ENCODE results near the gene ADAM12. TPM values are rescaled to one million over a fixed set of nuclear protein-coding genes. Genes with fewer than 3 reads are reported as not detected.

The ADAM12 gene
- total and polyA plus RNA-seq, 5 experiments from 2014 or later = 0.49 TPM; not detected in 4

DNA sequence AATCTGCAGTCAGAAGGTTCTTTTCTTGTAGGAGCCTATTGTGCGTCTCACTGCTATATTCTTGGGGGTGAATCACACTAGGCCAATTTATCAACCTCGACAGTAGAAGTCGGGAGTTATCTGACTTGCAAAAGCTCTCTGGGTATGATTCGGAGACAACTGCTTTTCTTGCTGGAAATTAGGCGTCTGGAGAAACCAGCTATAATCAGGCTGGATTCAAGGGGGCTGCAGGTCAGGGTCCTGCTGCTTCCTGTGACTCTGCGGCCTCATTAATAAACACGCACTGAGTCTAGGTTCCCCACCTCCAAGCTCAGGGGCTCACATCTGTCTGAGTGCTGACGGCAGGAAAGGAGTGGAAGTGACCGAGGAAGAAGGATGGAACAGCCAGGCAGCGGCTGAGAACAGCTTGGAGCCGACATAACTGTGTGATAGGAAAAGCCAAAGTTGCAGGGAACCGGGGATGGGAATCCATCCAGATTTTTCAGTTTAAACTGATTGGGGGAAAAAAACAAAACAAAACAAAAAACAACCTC is 307.3 kb downstream of the ADAM12 start:
- Mint-ChIP-seq H3K36me3 (no peaks in the 10 kb centered on the region), H3K4me3 (no peak overlapping the region), H3K9me3 (peaks cover 0 to 8% (median 0%) of the 10 kb centered on the region in 9 donors), H3K27me3 (peaks cover 4 to 14% (median 7%) of the 10 kb centered on the region in 5 donors), H3K4me1 (no peaks in the 10 kb centered on the region), H3K27ac (no peak overlapping the region)
- POLR2A ChIA-PET = no interaction called here
- no peak for ATAC-seq
- no peak for DNase-seq

DNA sequence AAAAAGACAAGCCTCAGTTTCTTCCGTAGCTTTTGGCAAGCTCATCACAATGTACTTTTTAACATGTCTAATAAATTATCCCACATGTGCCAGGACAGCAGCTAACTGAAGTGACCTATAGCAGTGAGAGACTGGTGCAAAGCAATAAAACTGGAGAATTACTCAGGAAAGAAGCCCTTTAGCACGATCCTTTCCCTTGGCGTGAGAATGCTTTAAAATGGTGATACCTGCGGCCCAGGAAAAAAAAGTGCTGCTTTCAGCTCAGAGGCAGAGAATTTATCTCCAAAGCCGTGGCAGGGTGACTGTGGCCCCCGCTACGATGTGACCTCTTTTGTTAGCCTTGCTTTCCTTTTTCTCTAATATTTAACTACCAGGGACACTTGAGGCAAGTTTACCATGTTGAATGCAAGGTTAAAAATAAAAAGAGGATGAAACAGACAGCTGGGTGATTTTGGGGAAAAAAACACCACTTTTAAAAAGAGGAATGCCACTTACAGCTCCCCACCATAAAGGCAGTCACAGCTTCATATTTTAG is 307.9 kb downstream of the ADAM12 start:
- POLR2A ChIA-PET = no interaction called here
- DNase-seq (no peak), ATAC-seq (no peak)
- Mint-ChIP-seq H3K4me1 (no peaks in the 10 kb centered on the region), H3K36me3 (no peaks in the 10 kb centered on the region), H3K4me3 (no peak overlapping the region), H3K9me3 (peaks cover 0 to 8% (median 0%) of the 10 kb centered on the region in 9 donors), H3K27ac (no peak overlapping the region), H3K27me3 (peaks cover 2 to 9% (median 4%) of the 10 kb centered on the region in 5 donors)

DNA sequence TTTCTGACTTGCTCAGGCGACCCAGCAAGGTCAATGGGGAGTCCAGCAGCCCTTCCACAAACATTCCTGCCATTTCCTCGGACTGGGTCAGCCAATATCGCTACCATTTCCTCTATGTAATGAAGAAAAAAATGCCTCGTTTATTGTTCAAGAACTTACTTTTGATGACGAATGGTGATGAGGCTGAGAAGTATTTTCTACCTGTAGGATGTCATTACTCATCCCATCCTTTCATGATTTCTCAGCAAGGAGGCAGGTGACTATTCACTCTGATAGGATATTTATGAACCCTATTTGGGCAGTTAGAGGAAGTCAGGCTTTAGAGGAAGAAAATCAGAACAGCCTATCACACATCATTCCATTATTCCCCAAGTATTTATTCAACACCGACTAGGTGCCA is 313.3 kb downstream of the ADAM12 start:
- peaks cover 0 to 8% (median 0%) of the 10 kb centered on the region in 9 donors for H3K9me3 Mint-ChIP-seq
- H3K27ac Mint-ChIP-seq = no peak overlapping the region
- no peaks in the 10 kb centered on the region for H3K36me3 Mint-ChIP-seq
- peaks cover 2 to 8% (median 4%) of the 10 kb centered on the region in 5 donors for H3K27me3 Mint-ChIP-seq
- no peak for DNase-seq
- no peaks in the 10 kb centered on the region for H3K4me1 Mint-ChIP-seq
- ATAC-seq = no peak
- H3K4me3 Mint-ChIP-seq = no peak overlapping the region
- POLR2A ChIA-PET = no interaction called here

DNA sequence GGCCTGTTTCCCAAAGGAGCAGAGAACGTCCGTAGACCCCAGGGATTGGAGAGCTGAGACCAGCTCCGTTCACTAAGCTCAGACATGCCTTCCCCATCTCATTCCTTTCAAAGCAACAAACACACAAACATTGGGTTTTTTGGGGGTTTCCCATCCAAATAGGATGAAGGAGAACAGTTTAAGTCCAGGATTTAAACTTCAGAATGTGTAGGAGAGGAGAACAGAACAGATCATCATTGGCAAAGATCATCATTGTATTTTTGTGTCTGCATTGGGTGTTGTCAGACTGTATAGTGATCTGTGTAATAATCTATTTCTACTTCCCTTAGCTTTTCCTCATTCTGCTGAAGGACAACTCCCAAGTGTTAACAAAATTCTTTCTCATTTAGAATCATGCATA is 314.0 kb downstream of the ADAM12 start:
- POLR2A ChIA-PET = no interaction called here
- ATAC-seq = no peak
- Mint-ChIP-seq H3K4me1 (no peaks in the 10 kb centered on the region), H3K27ac (no peak overlapping the region), H3K36me3 (no peaks in the 10 kb centered on the region), H3K4me3 (no peak overlapping the region), H3K9me3 (peaks cover 0 to 8% (median 0%) of the 10 kb centered on the region in 9 donors), H3K27me3 (peaks cover 4 to 9% (median 7%) of the 10 kb centered on the region in 5 donors)
- DNase-seq = no peak

DNA sequence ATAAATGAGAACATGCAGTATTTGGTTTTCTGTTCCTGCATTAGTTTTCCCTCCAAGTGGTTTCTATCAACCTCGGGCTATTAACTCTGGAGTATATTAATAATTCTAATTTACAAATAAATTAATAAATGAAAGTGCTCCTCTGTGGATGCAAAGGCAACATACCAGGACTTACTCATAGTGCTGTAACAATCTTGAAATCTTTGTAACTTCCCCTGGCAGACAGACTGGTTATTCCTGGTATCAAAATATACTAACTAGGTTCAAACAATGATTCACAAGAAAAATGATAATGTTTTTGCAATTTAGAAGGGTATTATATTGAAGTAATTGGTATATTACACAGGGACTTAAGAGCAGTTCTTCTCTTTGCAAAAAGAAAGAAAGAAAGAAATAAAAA is 314.7 kb downstream of the ADAM12 start:
- no peaks in the 10 kb centered on the region for H3K4me1 Mint-ChIP-seq
- ATAC-seq (no peak), DNase-seq (no peak)
- H3K27me3 Mint-ChIP-seq = peaks cover 4 to 8% (median 6%) of the 10 kb centered on the region in 5 donors
- H3K36me3 Mint-ChIP-seq = no peaks in the 10 kb centered on the region
- no peak overlapping the region for H3K27ac Mint-ChIP-seq
- no peak overlapping the region for H3K4me3 Mint-ChIP-seq
- POLR2A ChIA-PET = no interaction called here
- H3K9me3 Mint-ChIP-seq = peaks cover 0 to 8% (median 0%) of the 10 kb centered on the region in 9 donors

DNA sequence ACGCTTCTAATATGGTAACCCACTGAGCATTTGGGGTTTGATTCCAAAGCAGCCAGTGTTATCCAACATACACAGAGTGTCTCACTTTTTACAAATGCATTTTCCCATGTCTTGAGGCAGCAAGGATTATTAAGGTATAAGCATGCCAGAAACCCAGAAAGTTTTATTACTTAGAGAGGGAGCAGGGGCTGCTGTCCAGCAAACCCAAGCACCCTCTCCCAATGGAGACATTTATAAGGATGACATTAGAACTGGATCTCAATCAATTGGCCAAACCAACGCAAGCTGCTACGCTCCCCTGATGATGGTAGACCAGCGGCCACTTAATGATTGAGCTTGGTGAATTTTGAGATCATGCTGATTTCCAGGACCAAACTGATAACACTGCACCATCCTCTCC is 315.7 kb downstream of the ADAM12 start:
- DNase-seq (no peak), ATAC-seq (no peak)
- POLR2A ChIA-PET = no interaction called here
- H3K9me3 Mint-ChIP-seq = peaks cover 0 to 5% (median 0%) of the 10 kb centered on the region in 9 donors
- H3K4me3 Mint-ChIP-seq = no peak overlapping the region
- no peaks in the 10 kb centered on the region for H3K4me1 Mint-ChIP-seq
- H3K27ac Mint-ChIP-seq = no peak overlapping the region
- H3K27me3 Mint-ChIP-seq = peaks cover 3 to 8% (median 6%) of the 10 kb centered on the region in 5 donors
- H3K36me3 Mint-ChIP-seq = no peaks in the 10 kb centered on the region

DNA sequence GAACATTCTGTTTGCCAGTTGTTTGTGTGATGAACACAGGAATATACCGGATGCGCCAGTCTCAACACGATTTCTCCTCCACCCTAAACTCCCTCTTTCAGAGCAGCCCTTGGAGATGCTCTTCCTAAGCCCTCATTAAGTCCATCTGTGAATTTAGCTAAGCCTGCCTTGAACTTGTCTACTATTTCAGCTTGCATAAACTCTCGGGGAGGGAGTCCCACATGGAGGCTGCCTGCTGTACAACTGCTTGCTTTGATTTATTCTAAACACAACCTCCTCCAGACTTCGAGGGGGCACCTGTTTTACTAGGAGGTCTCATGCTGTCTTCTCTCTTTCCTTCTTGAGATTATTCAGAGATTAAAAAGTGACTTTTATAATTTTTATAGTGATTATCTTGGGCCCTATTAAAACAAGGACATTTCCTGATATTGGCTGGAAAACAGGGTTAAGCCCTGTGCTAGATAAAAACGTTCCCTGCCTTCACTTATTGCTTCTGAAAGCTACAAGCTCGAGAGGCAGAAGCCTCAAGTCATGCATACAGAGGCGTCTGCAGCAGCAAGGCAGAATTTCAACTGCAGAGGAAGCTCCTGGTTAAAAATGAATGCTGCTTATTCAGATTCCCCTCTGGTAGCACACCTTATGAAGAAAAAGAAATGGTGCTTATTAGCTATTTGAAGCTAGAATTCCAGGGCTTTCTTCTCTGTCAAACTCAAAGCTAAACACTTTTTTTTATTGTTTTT is 317.6 kb downstream of the ADAM12 start:
- Mint-ChIP-seq H3K4me3 (no peak overlapping the region), H3K27me3 (peaks cover 2 to 8% (median 6%) of the 10 kb centered on the region in 5 donors), H3K36me3 (no peaks in the 10 kb centered on the region), H3K4me1 (no peaks in the 10 kb centered on the region), H3K27ac (no peak overlapping the region), H3K9me3 (peaks cover 0 to 3% (median 0%) of the 10 kb centered on the region in 9 donors)
- no peak for DNase-seq
- no peak for ATAC-seq
- POLR2A ChIA-PET = no interaction called here

DNA sequence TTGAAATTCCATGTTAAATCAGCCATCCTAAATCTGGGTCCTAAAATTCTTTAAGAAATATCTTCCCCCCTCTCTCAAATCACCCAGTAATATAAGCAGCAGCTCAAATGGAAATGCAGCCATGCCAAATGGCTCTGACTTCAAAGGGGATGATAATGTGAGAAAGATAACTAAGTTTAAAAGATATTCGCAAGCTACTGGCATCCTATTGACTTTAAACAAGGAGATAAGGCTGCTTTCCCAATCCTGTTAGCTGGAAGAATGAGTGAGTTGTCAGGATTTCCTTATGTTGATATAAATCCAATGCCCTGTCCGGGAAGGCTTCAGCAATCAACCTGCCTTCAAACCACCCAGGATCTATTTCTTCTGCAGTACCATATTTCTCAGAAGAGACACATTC is 320.0 kb downstream of the ADAM12 start:
- Mint-ChIP-seq H3K36me3 (no peaks in the 10 kb centered on the region), H3K4me1 (no peaks in the 10 kb centered on the region), H3K27me3 (peaks cover 0 to 4% (median 2%) of the 10 kb centered on the region in 5 donors), H3K9me3 (peaks cover 0 to 2% (median 0%) of the 10 kb centered on the region in 9 donors), H3K27ac (no peak overlapping the region), H3K4me3 (no peak overlapping the region)
- DNase-seq (no peak), ATAC-seq (no peak)
- POLR2A ChIA-PET = no interaction called here

DNA sequence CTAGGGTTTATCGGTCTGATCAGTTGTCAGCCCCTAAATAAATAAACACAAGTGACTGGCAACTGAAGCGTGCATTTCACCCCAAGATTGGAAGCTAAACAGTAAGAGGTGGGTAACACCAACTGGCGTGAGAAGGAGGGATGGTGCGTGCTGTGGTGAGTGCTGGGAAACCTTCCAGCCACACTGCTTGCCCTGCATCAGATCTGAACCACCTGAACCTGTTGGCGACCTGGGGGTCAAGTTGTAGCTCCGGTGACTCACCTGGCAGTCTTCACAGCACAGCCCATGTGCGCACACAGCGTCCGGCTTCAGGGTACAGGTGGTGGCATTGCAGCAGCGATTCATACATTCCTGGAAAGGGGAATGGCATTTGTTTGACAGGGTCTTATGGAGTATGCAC is 321.8 kb downstream of the ADAM12 start:
- POLR2A ChIA-PET = no interaction called here
- Mint-ChIP-seq H3K4me1 (no peaks in the 10 kb centered on the region), H3K36me3 (no peaks in the 10 kb centered on the region), H3K27ac (no peak overlapping the region), H3K9me3 (peaks cover 0 to 2% (median 0%) of the 10 kb centered on the region in 9 donors), H3K4me3 (no peak overlapping the region), H3K27me3 (peaks cover 2 to 7% (median 3%) of the 10 kb centered on the region in 5 donors)
- DNase-seq = no peak
- no peak for ATAC-seq

DNA sequence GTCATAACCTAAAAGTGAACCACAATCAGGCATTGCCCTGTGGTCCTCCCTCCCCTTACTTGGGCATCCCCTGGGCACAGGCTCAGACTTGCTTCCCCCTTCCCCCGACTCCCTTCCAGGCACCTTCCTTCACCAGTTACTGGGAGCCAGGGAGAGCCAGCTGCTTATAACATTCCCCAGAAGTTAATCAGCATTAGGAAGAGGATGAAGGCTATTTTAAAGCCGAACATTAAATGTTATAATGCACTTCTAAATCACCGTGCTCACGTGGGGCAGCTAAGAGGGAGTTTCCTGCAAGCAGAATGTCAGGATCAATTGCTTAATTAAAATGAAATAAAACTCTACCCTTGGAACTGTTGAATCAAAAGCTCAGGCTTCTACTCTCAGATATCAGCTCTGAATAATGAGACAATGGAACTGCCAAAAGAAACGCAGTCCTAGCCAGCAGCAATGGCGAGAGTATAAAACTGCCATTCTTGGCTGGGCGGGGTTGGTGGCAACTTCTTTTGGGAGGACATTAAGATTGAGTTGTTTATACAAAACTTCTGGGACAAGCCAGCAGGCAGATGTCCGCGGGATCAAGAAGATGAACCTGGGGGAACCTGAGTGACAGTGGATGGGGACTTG is 322.4 kb downstream of the ADAM12 start:
- no peaks in the 10 kb centered on the region for H3K4me1 Mint-ChIP-seq
- ATAC-seq (no peak), DNase-seq (no peak)
- no peak overlapping the region for H3K27ac Mint-ChIP-seq
- POLR2A ChIA-PET = no interaction called here
- no peak overlapping the region for H3K4me3 Mint-ChIP-seq
- peaks cover 2 to 13% (median 6%) of the 10 kb centered on the region in 5 donors for H3K27me3 Mint-ChIP-seq
- peaks cover 0 to 2% (median 0%) of the 10 kb centered on the region in 9 donors for H3K9me3 Mint-ChIP-seq
- H3K36me3 Mint-ChIP-seq = peaks cover 0 to under 1% (median 0%) of the 10 kb centered on the region in 3 donors

DNA sequence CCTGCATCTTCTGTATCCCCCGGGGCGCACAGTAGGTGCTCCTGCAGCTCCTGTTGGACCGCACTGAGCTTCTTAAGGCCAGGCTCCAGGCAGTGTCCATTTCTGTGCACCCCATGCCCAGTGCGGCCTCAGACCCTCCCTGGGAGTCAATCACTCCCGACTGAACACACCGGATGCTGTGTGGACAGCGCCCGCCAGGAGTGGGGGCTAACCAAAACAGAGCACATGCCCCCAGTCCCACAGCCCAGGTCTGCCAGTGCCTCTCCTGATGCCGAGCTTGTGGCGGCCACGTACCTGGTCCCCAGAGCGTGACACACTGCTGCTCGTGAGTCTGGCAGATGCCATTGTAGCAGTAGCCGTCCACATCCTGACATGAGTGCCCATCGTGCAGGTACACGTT is 323.8 kb downstream of the ADAM12 start:
- POLR2A ChIA-PET = no interaction called here
- peaks cover under 1 to 13% (median 10%) of the 10 kb centered on the region in 5 donors for H3K27me3 Mint-ChIP-seq
- no peak for DNase-seq
- H3K27ac Mint-ChIP-seq = no peak overlapping the region
- no peak overlapping the region for H3K4me3 Mint-ChIP-seq
- no peak for ATAC-seq
- H3K9me3 Mint-ChIP-seq = peaks cover 0 to 2% (median 0%) of the 10 kb centered on the region in 9 donors
- H3K36me3 Mint-ChIP-seq = peaks cover 0 to 2% (median 0%) of the 10 kb centered on the region in 3 donors
- no peaks in the 10 kb centered on the region for H3K4me1 Mint-ChIP-seq

DNA sequence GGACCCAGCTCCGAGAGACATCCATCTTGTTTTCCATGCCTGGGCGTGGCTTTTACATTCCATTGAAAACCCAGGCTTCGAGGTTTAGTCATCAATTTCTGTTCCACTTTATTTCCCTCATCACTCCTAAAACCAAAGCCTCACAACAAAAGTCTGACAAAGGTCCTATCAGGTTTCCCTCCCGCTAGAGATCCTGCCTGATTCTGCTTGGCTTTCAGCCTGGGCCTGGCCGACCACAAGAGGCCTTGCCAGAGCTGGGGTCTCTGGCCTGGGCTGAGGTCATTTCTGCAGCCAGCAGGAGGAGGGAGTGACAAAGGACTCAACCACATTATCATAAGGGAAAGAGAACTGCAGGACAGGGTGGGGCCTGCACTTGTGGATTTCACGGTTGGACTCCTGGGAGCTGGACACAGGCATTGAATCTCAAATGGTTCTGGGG is 324.9 kb downstream of the ADAM12 start:
- POLR2A ChIA-PET = no interaction called here
- H3K27me3 Mint-ChIP-seq = peaks cover 0 to 13% (median 8%) of the 10 kb centered on the region in 5 donors
- DNase-seq (no peak), ATAC-seq (no peak)
- peaks cover 0 to 2% (median 0%) of the 10 kb centered on the region in 3 donors for H3K36me3 Mint-ChIP-seq
- no peak overlapping the region for H3K4me3 Mint-ChIP-seq
- peaks cover 0 to 2% (median 0%) of the 10 kb centered on the region in 9 donors for H3K9me3 Mint-ChIP-seq
- H3K4me1 Mint-ChIP-seq = no peaks in the 10 kb centered on the region
- no peak overlapping the region for H3K27ac Mint-ChIP-seq
